Activated T-helper 1 cell treated with Interleukin-2 at 50 U/mL for 16 hours (primary cell): ENCODE data around the gene TEKTIP1.
A peak's percentile ranks its signal among the peaks of the same experiment; 100 is the strongest.

Experiments used
- DNase-seq: peaks from one replicate; pipeline ENCODE4 v3.0.0-alpha.2; 2020; ENCODE audit warnings: low read depth

TEKTIP1 gene

GRCh38 chr19:3538258-3538929 lies 580 bp upstream of the TEKTIP1 start:
- DNase-seq = no peak

- no peak for DNase-seq
Observed at GRCh38 chr19:3539756-3540118, 763 bp downstream of the TEKTIP1 start.

GRCh38 chr19:3543150-3544057 lies 4.4 kb downstream of the TEKTIP1 start:
- no peak for DNase-seq

- no peak for DNase-seq
Observed at GRCh38 chr19:3544058-3544376, 5.0 kb downstream of the TEKTIP1 start.

GRCh38 chr19:3544742-3545668 lies 6.0 kb downstream of the TEKTIP1 start:
- DNase-seq = peak; percentile 63

- no peak for DNase-seq
Observed at GRCh38 chr19:3545669-3546034, 6.7 kb downstream of the TEKTIP1 start.

- no peak for DNase-seq
Observed at GRCh38 chr19:3546119-3546518, 7.1 kb downstream of the TEKTIP1 start.

- DNase-seq = no peak
Observed at GRCh38 chr19:3547301-3547731, 8.3 kb downstream of the TEKTIP1 start.

GRCh38 chr19:3547767-3548282 lies 8.9 kb downstream of the TEKTIP1 start:
- DNase-seq = no peak

- no peak for DNase-seq
Observed at GRCh38 chr19:3548606-3549005, 9.6 kb downstream of the TEKTIP1 start.

- no peak for DNase-seq
Observed at GRCh38 chr19:3549816-3550215, 10.8 kb downstream of the TEKTIP1 start.

- no peak for DNase-seq
Observed at GRCh38 chr19:3550947-3551791, 12.2 kb downstream of the TEKTIP1 start.

- no peak for DNase-seq
Observed at GRCh38 chr19:3551792-3552095, 12.8 kb downstream of the TEKTIP1 start.

GRCh38 chr19:3554254-3555083 lies 15.5 kb downstream of the TEKTIP1 start:
- peak; percentile 34 for DNase-seq

GRCh38 chr19:3555653-3556422 lies 16.9 kb downstream of the TEKTIP1 start:
- no peak for DNase-seq

- no peak for DNase-seq
Observed at GRCh38 chr19:3556423-3556977, 17.5 kb downstream of the TEKTIP1 start.

- DNase-seq = peak; percentile 55
Observed at GRCh38 chr19:3556978-3557460, 18.0 kb downstream of the TEKTIP1 start.

- DNase-seq = peak; percentile 93
Observed at GRCh38 chr19:3557461-3558248, 18.7 kb downstream of the TEKTIP1 start, which contains the start of gene MFSD12. MFSD12 (minus strand) TSS chr19:3557586; CDS start chr19:3557403, 183 bp downstream.
